ENCODE data around the gene NENF. TPM values are rescaled to one million over a fixed set of nuclear protein-coding genes. Genes with fewer than 3 reads are reported as not detected.
A peak's percentile ranks its signal among the peaks of the same experiment; 100 is the strongest.

NENF gene
- total RNA-seq, 4 donors from 2014 or later, result 74.8 to 149 (median 112) TPM

DNA sequence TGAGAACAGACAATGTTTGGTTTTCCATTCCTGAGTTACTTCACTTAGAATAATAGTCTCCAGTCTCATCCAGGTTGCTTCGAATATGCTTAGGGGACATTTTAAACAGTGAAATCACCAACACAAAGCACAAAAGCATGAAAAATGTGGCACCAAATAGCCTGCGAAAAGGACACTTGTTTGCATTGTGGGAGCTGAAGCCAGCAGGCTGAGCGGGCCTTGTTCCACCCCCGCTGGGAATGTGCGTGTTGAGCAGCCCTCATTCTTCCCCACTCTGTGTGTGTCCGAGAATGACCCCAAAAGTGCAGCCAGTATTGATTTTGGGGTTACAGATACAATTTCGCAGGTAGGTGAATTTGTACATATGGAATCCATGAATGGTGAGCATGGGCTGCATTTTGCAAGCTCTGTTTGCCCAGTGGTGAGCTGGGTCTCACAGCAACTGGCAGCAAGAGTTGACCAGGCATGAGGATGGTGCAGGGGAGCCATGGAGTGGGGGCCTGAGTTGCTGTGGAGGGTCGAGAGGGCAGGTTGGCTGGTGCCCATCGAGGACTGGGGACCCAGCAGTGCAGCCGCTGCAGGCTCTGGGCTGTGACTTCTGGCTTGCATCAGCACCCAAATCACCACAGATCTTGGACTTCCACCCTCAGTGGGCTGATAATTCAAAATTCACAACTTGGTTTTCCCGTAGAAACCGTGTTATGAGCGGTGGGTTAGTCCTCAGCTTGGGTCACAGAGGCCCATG is 29.4 kb downstream of the NENF start:
- in situ Hi-C loops (cut with MboI; ENCODE audit: low sequenced_read_pairs in 4 of 4) (no loop called here), intact Hi-C loops (cut with DNase I; ENCODE audit: low total_unique reads) (no loop called here)
- Histone ChIP-seq H3K4me1 (no peaks in the 10 kb centered on the region), H3K27me3 (no peaks in the 10 kb centered on the region), H3K36me3 (no peaks in the 10 kb centered on the region), H3K27ac (no peak overlapping the region), H3K4me3 (no peak overlapping the region), H3K9me3 (no peaks in the 10 kb centered on the region)
- DNase-seq (no peak), ATAC-seq (no peak)
- TF ChIP-seq POLR2A (IDR thresholded peaks at IDR 0.05), result no peak
- TF ChIP-seq, protein P1, sequence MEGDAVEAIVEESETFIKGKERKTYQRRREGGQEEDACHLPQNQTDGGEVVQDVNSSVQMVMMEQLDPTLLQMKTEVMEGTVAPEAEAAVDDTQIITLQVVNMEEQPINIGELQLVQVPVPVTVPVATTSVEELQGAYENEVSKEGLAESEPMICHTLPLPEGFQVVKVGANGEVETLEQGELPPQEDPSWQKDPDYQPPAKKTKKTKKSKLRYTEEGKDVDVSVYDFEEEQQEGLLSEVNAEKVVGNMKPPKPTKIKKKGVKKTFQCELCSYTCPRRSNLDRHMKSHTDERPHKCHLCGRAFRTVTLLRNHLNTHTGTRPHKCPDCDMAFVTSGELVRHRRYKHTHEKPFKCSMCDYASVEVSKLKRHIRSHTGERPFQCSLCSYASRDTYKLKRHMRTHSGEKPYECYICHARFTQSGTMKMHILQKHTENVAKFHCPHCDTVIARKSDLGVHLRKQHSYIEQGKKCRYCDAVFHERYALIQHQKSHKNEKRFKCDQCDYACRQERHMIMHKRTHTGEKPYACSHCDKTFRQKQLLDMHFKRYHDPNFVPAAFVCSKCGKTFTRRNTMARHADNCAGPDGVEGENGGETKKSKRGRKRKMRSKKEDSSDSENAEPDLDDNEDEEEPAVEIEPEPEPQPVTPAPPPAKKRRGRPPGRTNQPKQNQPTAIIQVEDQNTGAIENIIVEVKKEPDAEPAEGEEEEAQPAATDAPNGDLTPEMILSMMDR (IDR thresholded peaks at IDR 0.05 in 4 of 5, conservative IDR thresholded peaks at IDR 0.05 in 1 of 5), result no peak

DNA sequence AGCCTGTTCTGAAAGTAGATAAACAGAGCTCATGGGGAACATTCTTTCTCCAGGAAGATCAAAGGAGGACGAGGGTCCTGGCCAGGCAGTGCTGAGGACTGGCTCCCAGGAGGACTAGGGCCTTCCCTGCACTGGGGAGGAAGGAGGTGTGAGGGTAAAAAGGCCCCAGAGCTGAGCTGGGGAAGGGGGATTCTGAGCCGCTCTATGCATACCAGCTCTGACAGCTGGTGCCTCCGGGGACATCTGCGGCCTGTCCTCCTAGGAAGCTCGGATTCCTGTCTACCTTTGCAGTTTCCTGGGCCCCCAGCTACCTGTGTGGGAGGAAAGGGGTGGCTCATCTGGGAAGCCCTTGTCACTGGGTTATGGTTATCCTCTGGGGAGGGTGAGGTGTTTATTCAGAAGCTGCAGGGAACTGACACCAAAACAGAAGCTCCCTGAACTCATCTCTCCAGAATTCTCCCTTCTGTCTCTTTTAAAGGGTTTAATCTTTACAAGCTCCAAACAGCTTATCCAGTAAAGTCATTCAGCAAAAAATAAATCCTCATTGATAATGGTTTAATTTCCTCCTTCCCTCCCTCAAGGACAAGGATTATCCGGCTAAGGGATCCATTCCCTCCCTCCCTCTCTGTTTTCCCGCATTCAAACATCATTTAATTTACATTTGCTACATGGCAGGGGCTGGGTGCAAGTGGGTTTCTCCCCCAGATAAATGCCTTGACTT is 31.0 kb downstream of the NENF start:
- Histone ChIP-seq H3K4me3 (no peak overlapping the region), H3K27me3 (no peaks in the 10 kb centered on the region), H3K27ac (no peak overlapping the region), H3K36me3 (no peaks in the 10 kb centered on the region), H3K9me3 (no peaks in the 10 kb centered on the region), H3K4me1 (no peaks in the 10 kb centered on the region)
- intact Hi-C loops (cut with DNase I; ENCODE audit: low total_unique reads) (no loop called here), in situ Hi-C loops (cut with MboI; ENCODE audit: low sequenced_read_pairs in 4 of 4) (no loop called here)
- no peak for TF ChIP-seq POLR2A (IDR thresholded peaks at IDR 0.05)
- TF ChIP-seq, protein P1 (IDR thresholded peaks at IDR 0.05 in 4 of 5, conservative IDR thresholded peaks at IDR 0.05 in 1 of 5), result no peak
- ATAC-seq (no peak), DNase-seq (no peak)

DNA sequence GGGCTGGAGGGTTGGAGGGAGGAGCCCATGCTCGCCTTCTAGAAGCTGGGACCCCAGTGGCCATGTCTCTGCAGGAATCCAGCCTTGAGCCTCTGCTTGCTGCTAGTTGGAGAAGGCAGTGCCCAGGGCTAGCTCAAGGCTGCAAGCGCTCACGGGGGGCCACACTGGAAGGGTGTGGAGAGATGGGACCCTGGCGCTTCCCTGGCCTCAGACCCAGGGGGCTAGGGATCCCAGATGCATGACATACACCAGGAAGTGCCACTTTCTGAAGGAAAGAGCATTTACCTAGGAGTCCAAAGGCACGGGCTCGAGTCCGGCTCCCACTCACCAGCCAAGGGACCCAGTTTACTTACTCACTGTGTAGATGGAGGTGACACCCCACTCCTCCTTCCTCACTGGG is 32.6 kb downstream of the NENF start:
- no peak overlapping the region for H3K27ac ChIP-seq
- in situ Hi-C loops (cut with MboI; ENCODE audit: low sequenced_read_pairs in 4 of 4) (no loop called here), intact Hi-C loops (cut with DNase I; ENCODE audit: low total_unique reads) (no loop called here)
- H3K27me3 ChIP-seq, result no peaks in the 10 kb centered on the region
- no peak for ATAC-seq
- no peak for DNase-seq
- H3K9me3 ChIP-seq, result no peaks in the 10 kb centered on the region
- peaks cover 0 to 5% of the 10 kb centered on the region in 2 donors for H3K4me1 ChIP-seq
- H3K4me3 ChIP-seq, result no peak overlapping the region
- H3K36me3 ChIP-seq, result no peaks in the 10 kb centered on the region
- no peak for TF ChIP-seq POLR2A (IDR thresholded peaks at IDR 0.05)
- TF ChIP-seq, protein P1 (IDR thresholded peaks at IDR 0.05 in 4 of 5, conservative IDR thresholded peaks at IDR 0.05 in 1 of 5), result no peak

DNA sequence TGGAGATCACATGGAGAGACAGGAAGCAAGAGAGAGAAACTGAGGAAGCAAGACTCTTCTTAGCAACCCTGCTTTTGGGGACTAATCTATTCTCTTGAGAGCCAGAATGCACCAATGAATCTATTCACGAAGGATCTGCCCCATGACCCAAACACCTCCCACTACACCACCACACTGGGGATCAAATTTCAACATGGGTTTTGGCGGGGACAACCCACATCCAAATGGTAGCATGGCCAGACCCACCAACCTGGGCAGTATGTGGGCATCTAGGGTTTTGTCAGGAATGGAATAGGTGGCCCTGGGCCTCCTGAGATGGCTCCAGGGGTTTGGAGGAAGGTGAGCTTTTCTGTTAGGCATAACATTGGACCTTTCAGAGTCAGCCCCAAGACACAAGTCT is 33.7 kb downstream of the NENF start:
- DNase-seq, result no peak
- Histone ChIP-seq H3K9me3 (no peaks in the 10 kb centered on the region), H3K27ac (peak overlapping the region in 2 of 4 donors; percentile 30 to 34), H3K4me1 (peaks cover 0 to 5% of the 10 kb centered on the region in 2 donors), H3K4me3 (no peak overlapping the region), H3K27me3 (no peaks in the 10 kb centered on the region), H3K36me3 (no peaks in the 10 kb centered on the region)
- in situ Hi-C loops (cut with MboI; ENCODE audit: low sequenced_read_pairs in 4 of 4), result no loop called here
- TF ChIP-seq, protein P1 (IDR thresholded peaks at IDR 0.05 in 4 of 5, conservative IDR thresholded peaks at IDR 0.05 in 1 of 5), result no peak
- no peak for TF ChIP-seq POLR2A (IDR thresholded peaks at IDR 0.05)
- no peak for ATAC-seq
- intact Hi-C loops (cut with DNase I; ENCODE audit: low total_unique reads), result no loop called here

Data from gastrocnemius medialis (tissue), 4 donors.